H9 (cell line): ENCODE results near the gene FRYL. TPM values are rescaled to one million over a fixed set of nuclear protein-coding genes. Genes with fewer than 3 reads are reported as not detected.
A peak's percentile ranks its signal among the peaks of the same experiment; 100 is the strongest.

Experiments
- DNase-seq: peaks from one replicate; pipeline ENCODE4 v3.0.0-alpha.2; 2017
- H2AFZ ChIP-seq: one replicate; pipeline ENCODE4 v1.6.1; 2013; ENCODE audit warnings: mild to moderate bottlenecking, low read length, control low read depth, moderate library complexity
- H2AK5ac ChIP-seq: 2 replicates; pipeline ENCODE4 v1.6.1; 2013; ENCODE audit warnings: low read length, control low read depth, mixed read lengths; ENCODE audit not compliant: insufficient read length
- H2BK120ac ChIP-seq: one replicate; pipeline ENCODE4 v1.6.1; 2013; ENCODE audit warnings: low read depth, mild to moderate bottlenecking, low read length, control low read depth, inconsistent platforms; ENCODE audit not compliant: poor library complexity, severe bottlenecking
- H2BK12ac ChIP-seq: 2 replicates; pipeline ENCODE4 v1.6.1; 2013; ENCODE audit warnings: low read length, control low read depth, mixed read lengths, low read depth; ENCODE audit not compliant: insufficient read length
- H2BK15ac ChIP-seq: 2 replicates; pipeline ENCODE4 v1.6.1; 2013; ENCODE audit warnings: low read depth, low read length, control low read depth
- H2BK20ac ChIP-seq: one replicate; pipeline ENCODE4 v1.6.1; 2013; ENCODE audit warnings: low read depth, mild to moderate bottlenecking, low read length, control low read depth, inconsistent platforms; ENCODE audit not compliant: poor library complexity, severe bottlenecking
- H2BK5ac ChIP-seq: 2 replicates; pipeline ENCODE4 v1.6.1; 2013; ENCODE audit warnings: low read length, control low read depth, mixed read lengths; ENCODE audit not compliant: insufficient read length
- H3K14ac ChIP-seq: 2 replicates; pipeline ENCODE4 v1.6.1; 2013; ENCODE audit warnings: low read length, control low read depth; ENCODE audit not compliant: insufficient read depth
- H3K18ac ChIP-seq: 2 replicates; pipeline ENCODE4 v1.6.1; 2013; ENCODE audit warnings: low read depth, mild to moderate bottlenecking, mixed read lengths, low read length, control low read depth; ENCODE audit not compliant: insufficient read length
- H3K23ac ChIP-seq: 2 replicates; pipeline ENCODE4 v1.6.1; 2013; ENCODE audit warnings: low read length, control low read depth, mixed read lengths, low read depth; ENCODE audit not compliant: insufficient read length
- H3K23me2 ChIP-seq: 2 replicates; pipeline ENCODE4 v1.6.1; 2013; ENCODE audit warnings: low read depth, mild to moderate bottlenecking, mixed read lengths, low read length, control low read depth; ENCODE audit not compliant: insufficient read length, poor library complexity, severe bottlenecking
- H3K27ac ChIP-seq: 2 replicates; pipeline ENCODE4 v1.5.1; 2013; ENCODE audit warnings: low read length, control low read depth, mixed read lengths, low read depth; ENCODE audit not compliant: insufficient read length
- H3K27me3 ChIP-seq: 2 replicates; pipeline ENCODE4 v1.6.1; 2013; ENCODE audit warnings: low read length, control low read depth, inconsistent platforms; ENCODE audit not compliant: insufficient read depth
- H3K4ac ChIP-seq: 2 replicates; pipeline ENCODE4 v1.6.1; 2013; ENCODE audit warnings: low read depth, mild to moderate bottlenecking, control low read depth, inconsistent platforms, low read length, moderate library complexity
- H3K4me1 ChIP-seq: 2 replicates; pipeline ENCODE4 v1.6.1; 2013; ENCODE audit warnings: low read length, control low read depth, inconsistent platforms; ENCODE audit not compliant: insufficient read depth
- H3K4me2 ChIP-seq: 2 replicates; pipeline ENCODE4 v1.6.1; 2013; ENCODE audit warnings: low read length, control low read depth, mixed read lengths; ENCODE audit not compliant: insufficient read length, insufficient read depth
- H3K56ac ChIP-seq: 2 replicates; pipeline ENCODE4 v1.6.1; 2013; ENCODE audit warnings: low read depth, mild to moderate bottlenecking, mixed read lengths, low read length, control low read depth; ENCODE audit not compliant: insufficient read length
- H3K79me1 ChIP-seq: 2 replicates; pipeline ENCODE4 v1.6.1; 2013; ENCODE audit warnings: low read depth, mild to moderate bottlenecking, moderate library complexity, low read length, control low read depth, inconsistent platforms; ENCODE audit not compliant: insufficient read depth, poor library complexity, severe bottlenecking
- H3K79me2 ChIP-seq: 2 replicates; pipeline ENCODE4 v1.6.1; 2013; ENCODE audit warnings: low read length, control low read depth, inconsistent platforms; ENCODE audit not compliant: insufficient read depth
- H3K9ac ChIP-seq: 2 replicates; pipeline ENCODE4 v1.6.1; 2013; ENCODE audit warnings: low read length, control low read depth, mixed read lengths; ENCODE audit not compliant: insufficient read length; ENCODE audit errors: extremely low read depth
- H3K9me3 ChIP-seq: one replicate; pipeline ENCODE4 v1.6.1; 2013; ENCODE audit warnings: low read depth, low read length, inconsistent platforms; ENCODE audit not compliant: control insufficient read depth
- H3T11ph ChIP-seq: one replicate; pipeline ENCODE4 v1.6.1; 2013; ENCODE audit warnings: mild to moderate bottlenecking, low read length, control low read depth, inconsistent platforms
- H4K20me1 ChIP-seq: one replicate; pipeline ENCODE4 v1.6.1; 2013; ENCODE audit not compliant: control insufficient read depth, insufficient read length, insufficient read depth
- H4K5ac ChIP-seq: 2 replicates; pipeline ENCODE4 v1.6.1; 2013; ENCODE audit warnings: low read depth, mild to moderate bottlenecking, mixed read lengths, low read length, control low read depth; ENCODE audit not compliant: insufficient read length
- H4K8ac ChIP-seq: replicated peaks from 2 replicates; pipeline ENCODE4 v1.6.1; 2013; ENCODE audit warnings: low read length, control low read depth, mixed read lengths, low read depth; ENCODE audit not compliant: insufficient read length
- H4K91ac ChIP-seq: 2 replicates; pipeline ENCODE4 v1.6.1; 2013; ENCODE audit warnings: low read depth, mild to moderate bottlenecking, moderate library complexity, mixed read lengths, low read length, control low read depth; ENCODE audit not compliant: insufficient read length
- H3K27ac Mint-ChIP-seq, 3 experiments: 2 replicates in 2 of 3; 3 replicates in 1 of 3; pipeline ENCODE4 v1.8.0; 2020 to 2021; ENCODE audit warnings: mixed read lengths in 3 of 3, mild to moderate bottlenecking in 1 of 3, moderate library complexity in 1 of 3
- H3K27me3 Mint-ChIP-seq: 2 replicates; pipeline ENCODE4 v1.8.0; 2021; ENCODE audit warnings: low read depth, mild to moderate bottlenecking, moderate library complexity, mixed read lengths
- H3K36me3 Mint-ChIP-seq, 3 experiments: 2 replicates in 2 of 3; 3 replicates in 1 of 3; pipeline ENCODE4 v1.8.0; 2020 to 2021; ENCODE audit warnings: low read depth in 3 of 3, mixed read lengths in 3 of 3; ENCODE audit not compliant: insufficient read depth in 1 of 3
- H3K4me1 Mint-ChIP-seq, 2 experiments: 2 replicates each; pipeline ENCODE4 v1.8.0; 2020; ENCODE audit warnings: mixed read lengths in 2 of 2
- H3K4me3 Mint-ChIP-seq, 2 experiments: 2 replicates in 1 of 2; 3 replicates in 1 of 2; pipeline ENCODE4 v1.8.0; 2020 to 2021; ENCODE audit warnings: mild to moderate bottlenecking in 2 of 2, mixed read lengths in 2 of 2, moderate library complexity in 1 of 2
- H3K9me3 Mint-ChIP-seq, 2 experiments: 2 replicates in 1 of 2; 3 replicates in 1 of 2; pipeline ENCODE4 v1.8.0; 2020; ENCODE audit warnings: mild to moderate bottlenecking in 2 of 2, mixed read lengths in 2 of 2, moderate library complexity in 1 of 2
- CTCF ChIP-seq: fragments of 200-600 bp; sonication (generic); conservative IDR thresholded peaks from 3 replicates; pipeline ENCODE4 v1.8.0; 2021; ENCODE audit warnings: antibody characterized with exemption, mild to moderate bottlenecking
- WGBS: extraction: QIAGEN DNeasy Blood & Tissue Kit; methylation state at CpG from one replicate; pipeline ENCODE4 v1.1.7; 2013; ENCODE audit warnings: missing lambda C conversion rate, low lambda C conversion rate, mixed read lengths; ENCODE audit not compliant: insufficient read length; ENCODE audit errors: extremely low coverage; 5-methylcytosine and 5-hydroxymethylcytosine counted together
- long read RNA-seq: library from polyadenylated mRNA; unstranded; transcript quantifications from one replicate; pipeline ENCODE4 v2.0.0, GENCODE V29; 2020
- total RNA-seq: library from RNA; stranded (reverse); gene quantifications from 2 replicates; pipeline ENCODE4 v1.2.1, GENCODE V29; 2021

FRYL gene
- 25.8 and 31.5 TPM in 2 replicates for total RNA-seq
- long read RNA-seq, partial matches to known transcripts, result 11 of 21 reads
- long read RNA-seq, other reads (novel, unspliced or antisense), result 10 of 21 reads

- no peak within 1 kb of the TSS for H3K4ac ChIP-seq
- no peak within 1 kb of the TSS for H2AK5ac ChIP-seq
- H3K23me2 ChIP-seq, result peaks cover 13% of the 10 kb centered on the region
- no peaks in the 10 kb centered on the region for H3K9me3 ChIP-seq
- no CpG with 5 or more reads among the region's 51 CpGs for WGBS
- no peaks in the 10 kb centered on the region for H3K27me3 ChIP-seq
- H3K9ac ChIP-seq, result peak within 1 kb of the TSS; percentile 87
- Mint-ChIP-seq H3K36me3 (no peaks in the 10 kb centered on the region; a peak in 1 of 7 replicates), H3K27me3 (no peaks in the 10 kb centered on the region), H3K27ac (peak within 1 kb of the TSS; percentile 97 to 99 (median 97)), H3K9me3 (no peaks in the 10 kb centered on the region; a peak in 3 of 5 replicates), H3K4me1 (peaks cover 37 to 44% of the 10 kb centered on the region in 2 experiments), H3K4me3 (peak within 1 kb of the TSS; percentile 92 to 98)
- peak within 1 kb of the TSS; percentile 71 for H3K23ac ChIP-seq
- H4K8ac ChIP-seq, result no peak within 1 kb of the TSS
- no peak within 1 kb of the TSS for H4K91ac ChIP-seq
- H3K4me1 ChIP-seq, result peaks cover 2% of the 10 kb centered on the region; the same call in 1 of the 2 replicates
- H2BK15ac ChIP-seq, result no peak within 1 kb of the TSS
- peak within 1 kb of the TSS; percentile 62 for H3K14ac ChIP-seq
- H2BK120ac ChIP-seq, result no peak within 1 kb of the TSS
- H3K18ac ChIP-seq, result peak within 1 kb of the TSS; percentile 33
- H2BK12ac ChIP-seq, result no peak within 1 kb of the TSS
- TF ChIP-seq CTCF, result no peak
- no peak within 1 kb of the TSS for H3T11ph ChIP-seq
- H3K79me1 ChIP-seq, result no peaks in the 10 kb centered on the region
- no peak within 1 kb of the TSS for H3K56ac ChIP-seq
- peak; percentile 100 for DNase-seq
- peak within 1 kb of the TSS; percentile 100 for H3K4me2 ChIP-seq
- H2AFZ ChIP-seq, result peak within 1 kb of the TSS; percentile 91
- no peak within 1 kb of the TSS for H2BK20ac ChIP-seq
- H4K5ac ChIP-seq, result no peak within 1 kb of the TSS
- H3K79me2 ChIP-seq, result peaks cover 20% of the 10 kb centered on the region; the same call in 1 of the 2 replicates
- H3K27ac ChIP-seq, result peak within 1 kb of the TSS; percentile 51
- H4K20me1 ChIP-seq, result no peaks in the 10 kb centered on the region
- H2BK5ac ChIP-seq, result no peak within 1 kb of the TSS
Measured at GRCh38 chr4:48779998-48780864, at the start of gene FRYL. TSS of gene FRYL (minus strand) at chr4:48780279. CDS start at chr4:48634410, 145,869 bp downstream.
